ENCODE measurements around the gene ATP8B4. TPM values are rescaled to one million over a fixed set of nuclear protein-coding genes. Genes with fewer than 3 reads are reported as not detected.

Gene ATP8B4
- total RNA-seq, 1 donor from 2014 or later = 9.8 TPM

- Histone ChIP-seq H3K36me3 (no peaks in the 10 kb centered on the region), H3K4me3 (no peak overlapping the region), H3K9me3 (no peaks in the 10 kb centered on the region), H3K4me1 (peaks cover 21% of the 10 kb centered on the region), H3K27ac (peak overlapping the region; percentile 63), H3K27me3 (no peaks in the 10 kb centered on the region)
- TF ChIP-seq CTCF (IDR thresholded peaks at IDR 0.05) (no peak), POLR2A (IDR thresholded peaks at IDR 0.05) (no peak), POLR2AphosphoS5 (IDR thresholded peaks at IDR 0.05; ENCODE audit: insufficient read depth in 1 of 2, low read depth in 1 of 2) (no peak)
- DNase-seq (ENCODE audit: extremely low spot score in 2 of 2) = no peak
- intact Hi-C loops (cut with DNase I) = no loop called here
Measured at GRCh38 chr15:49857496-49858475, 261.2 kb downstream of the ATP8B4 start.

DNA sequence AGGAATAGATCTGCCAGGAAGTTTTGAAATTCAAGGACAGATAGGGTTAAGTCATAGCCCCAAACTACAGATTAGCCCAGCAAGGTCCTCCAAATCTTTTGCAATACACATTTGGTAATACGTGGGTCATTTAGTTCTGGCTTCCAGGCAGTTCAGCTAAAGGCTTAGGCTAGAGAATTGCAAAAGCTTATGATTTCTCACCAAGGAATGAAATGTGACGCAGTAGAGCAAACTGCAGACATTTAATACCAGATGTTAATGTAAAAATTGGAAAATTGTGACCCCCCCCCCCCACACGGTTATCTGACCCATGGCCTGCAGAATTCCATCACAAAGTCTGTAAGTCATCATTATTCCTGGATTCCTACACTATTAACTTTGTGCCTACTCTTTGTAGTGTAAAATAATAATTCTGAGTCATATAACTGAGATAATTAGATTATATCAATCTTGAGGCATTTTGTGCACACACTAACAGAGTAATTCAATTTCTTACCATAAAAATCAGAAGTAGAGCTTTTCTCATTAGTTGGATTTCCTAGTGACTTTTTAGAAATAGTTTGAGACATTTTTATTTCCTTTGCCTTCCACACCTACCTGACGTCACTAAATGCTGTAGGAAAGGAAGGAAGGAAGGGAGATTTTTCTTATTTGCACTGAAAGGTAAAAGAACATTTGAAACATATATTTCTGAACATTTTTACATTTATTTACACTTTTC, 263.0 kb downstream of the ATP8B4 start:
- H3K36me3 ChIP-seq = no peaks in the 10 kb centered on the region
- no peak for TF ChIP-seq POLR2A (IDR thresholded peaks at IDR 0.05)
- peak; percentile 18 to 58 for TF ChIP-seq POLR2AphosphoS5 (IDR thresholded peaks at IDR 0.05; ENCODE audit: insufficient read depth in 1 of 2, low read depth in 1 of 2)
- peak overlapping the region; percentile 63 for H3K27ac ChIP-seq
- no peak for DNase-seq (ENCODE audit: extremely low spot score in 2 of 2)
- H3K9me3 ChIP-seq = no peaks in the 10 kb centered on the region
- H3K27me3 ChIP-seq = no peaks in the 10 kb centered on the region
- H3K4me1 ChIP-seq = peaks cover 21% of the 10 kb centered on the region
- no peak overlapping the region for H3K4me3 ChIP-seq
- intact Hi-C loops (cut with DNase I) = no loop called here

GRCh38 chr15:49852756-49853155, 266.3 kb downstream of the ATP8B4 start:
- Histone ChIP-seq H3K36me3 (no peaks in the 10 kb centered on the region), H3K27ac (no peak overlapping the region), H3K4me1 (peaks cover 21% of the 10 kb centered on the region), H3K27me3 (no peaks in the 10 kb centered on the region), H3K4me3 (no peak overlapping the region), H3K9me3 (no peaks in the 10 kb centered on the region)
- intact Hi-C loops (cut with DNase I) = no loop called here
- TF ChIP-seq POLR2A (IDR thresholded peaks at IDR 0.05) = no peak
- TF ChIP-seq CTCF (IDR thresholded peaks at IDR 0.05) = no peak
- no peak for TF ChIP-seq POLR2AphosphoS5 (IDR thresholded peaks at IDR 0.05; ENCODE audit: insufficient read depth in 1 of 2, low read depth in 1 of 2)
- DNase-seq (ENCODE audit: extremely low spot score in 2 of 2) = no peak

- Histone ChIP-seq H3K4me3 (no peak overlapping the region), H3K36me3 (no peaks in the 10 kb centered on the region), H3K9me3 (no peaks in the 10 kb centered on the region), H3K4me1 (peaks cover 13% of the 10 kb centered on the region), H3K27me3 (no peaks in the 10 kb centered on the region), H3K27ac (no peak overlapping the region)
- intact Hi-C loops (cut with DNase I) = no loop called here
- TF ChIP-seq CTCF (IDR thresholded peaks at IDR 0.05) = no peak
- DNase-seq (ENCODE audit: extremely low spot score in 2 of 2) = no peak
Measured at GRCh38 chr15:49848807-49849206, 270.2 kb downstream of the ATP8B4 start.

DNA sequence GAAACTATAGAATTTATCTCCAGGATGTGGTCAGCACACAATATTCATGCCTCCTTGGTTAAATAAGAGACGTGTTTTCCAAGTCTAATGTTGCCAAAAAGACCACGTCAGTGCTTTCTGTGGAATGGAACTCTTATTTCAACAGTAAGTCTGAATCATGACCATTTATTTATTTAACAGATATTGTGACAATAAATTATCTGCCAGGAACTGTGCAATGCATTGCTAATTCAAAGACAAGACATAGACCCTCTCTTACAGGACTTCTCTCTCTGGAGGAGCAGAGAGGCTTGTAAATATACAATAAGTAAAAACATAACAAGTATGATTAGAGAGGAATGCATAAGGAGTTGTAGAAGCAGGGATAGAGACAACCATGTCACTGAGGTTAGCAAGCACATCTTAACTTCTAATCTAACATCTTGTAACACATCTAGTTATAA, 270.7 kb downstream of the ATP8B4 start:
- intact Hi-C loops (cut with DNase I) = no loop called here
- H3K36me3 ChIP-seq = no peaks in the 10 kb centered on the region
- H3K27me3 ChIP-seq = no peaks in the 10 kb centered on the region
- H3K4me3 ChIP-seq = no peak overlapping the region
- H3K27ac ChIP-seq = peak overlapping the region; percentile 27
- peaks cover 13% of the 10 kb centered on the region for H3K4me1 ChIP-seq
- no peaks in the 10 kb centered on the region for H3K9me3 ChIP-seq
- DNase-seq (ENCODE audit: extremely low spot score in 2 of 2) = no peak
- no peak for TF ChIP-seq POLR2A (IDR thresholded peaks at IDR 0.05)
